Measurements from ENCODE around the gene KRTAP5-9.

- no peak for TF ChIP-seq POLR2AphosphoS5 (IDR thresholded peaks at IDR 0.05)
- TF ChIP-seq CTCF (IDR thresholded peaks at IDR 0.05), result no peak
- no peak for TF ChIP-seq POLR2A (IDR thresholded peaks at IDR 0.05)
- no peak for TF ChIP-seq EP300 (IDR thresholded peaks at IDR 0.05)
Observed at GRCh38 chr11:71564430-71564829, 16.2 kb downstream of the KRTAP5-9 start.
